DND-41 (cell line): ENCODE measurements around the gene IFNA4.
A peak's percentile ranks its signal among the peaks of the same experiment; 100 is the strongest.
"Not testable (repeated sequence)": the region's sequence is repeated elsewhere in the genome, so short reads cannot be mapped to it uniquely, and the experiment has no call there.

Experiments
- ATAC-seq: fragments of 200-7000 bp; cut with Tn5 transposase; 3 replicates; pipeline ENCODE4 v1.9.1; 2021; ENCODE audit warnings: low read depth; ENCODE audit not compliant: insufficient read depth
- DNase-seq: peaks from one replicate; pipeline ENCODE4 v3.0.0-alpha.2; 2020
- H2AFZ ChIP-seq: 2 replicates; pipeline ENCODE4 v1.6.0; 2012; ENCODE audit warnings: low read depth, low read length
- H3K27ac ChIP-seq: 2 replicates; pipeline ENCODE4 v1.5.1; 2012; ENCODE audit warnings: low read length, inconsistent platforms
- H3K27me3 ChIP-seq: fragments of 200-600 bp; sonication (generic); 2 replicates; pipeline ENCODE4 v1.6.0; 2012; ENCODE audit warnings: low read length, mild to moderate bottlenecking, inconsistent platforms; ENCODE audit not compliant: insufficient read depth, poor library complexity
- H3K36me3 ChIP-seq: 2 replicates; pipeline ENCODE4 v1.5.1; 2012; ENCODE audit warnings: low read length, inconsistent platforms; ENCODE audit not compliant: insufficient read depth
- H3K4me1 ChIP-seq: 2 replicates; pipeline ENCODE4 v1.5.1; 2012; ENCODE audit warnings: mild to moderate bottlenecking, low read length; ENCODE audit not compliant: insufficient read depth
- H3K4me2 ChIP-seq: 2 replicates; pipeline ENCODE4 v1.6.0; 2012; ENCODE audit warnings: mild to moderate bottlenecking, moderate library complexity, low read length, inconsistent platforms; ENCODE audit not compliant: insufficient read depth
- H3K4me3 ChIP-seq, 2 experiments: fragments of 200-600 bp in 1 of 2; shearing (Covaris generic) in 1 of 2; 2 replicates each; pipeline ENCODE4 v1.5.1; 2012 to 2016; ENCODE audit warnings: inconsistent platforms in 2 of 2, low read length in 2 of 2, mild to moderate bottlenecking in 2 of 2, low read depth in 1 of 2, moderate library complexity in 1 of 2
- H3K79me2 ChIP-seq: 2 replicates; pipeline ENCODE4 v1.6.0; 2012; ENCODE audit warnings: low read length, inconsistent platforms; ENCODE audit not compliant: insufficient read depth
- H3K9ac ChIP-seq: 2 replicates; pipeline ENCODE4 v1.6.0; 2012; ENCODE audit warnings: low read depth, mild to moderate bottlenecking, inconsistent platforms, low read length, moderate library complexity
- H3K9me3 ChIP-seq: 2 replicates; pipeline ENCODE4 v1.5.1; 2012; ENCODE audit warnings: low read length, moderate library complexity, mild to moderate bottlenecking, inconsistent platforms; ENCODE audit not compliant: insufficient read depth, severe bottlenecking
- H4K20me1 ChIP-seq: 2 replicates; pipeline ENCODE4 v1.6.0; 2012; ENCODE audit warnings: low read length; ENCODE audit not compliant: insufficient read depth
- EZH2 ChIP-seq: IDR thresholded peaks from 3 replicates; pipeline ENCODE4 v1.6.1; 2012; ENCODE audit warnings: borderline replicate concordance, low read depth, mild to moderate bottlenecking, moderate library complexity, low read length, inconsistent platforms; ENCODE audit not compliant: severe bottlenecking
- TF ChIP-seq, protein P1 (sequence below): IDR thresholded peaks from 2 replicates; pipeline ENCODE4 v1.5.1; 2012; ENCODE audit warnings: borderline replicate concordance, low read length, moderate library complexity, mild to moderate bottlenecking; ENCODE audit not compliant: poor library complexity, severe bottlenecking; ENCODE audit errors: extremely low read depth

Gene IFNA4

DNA sequence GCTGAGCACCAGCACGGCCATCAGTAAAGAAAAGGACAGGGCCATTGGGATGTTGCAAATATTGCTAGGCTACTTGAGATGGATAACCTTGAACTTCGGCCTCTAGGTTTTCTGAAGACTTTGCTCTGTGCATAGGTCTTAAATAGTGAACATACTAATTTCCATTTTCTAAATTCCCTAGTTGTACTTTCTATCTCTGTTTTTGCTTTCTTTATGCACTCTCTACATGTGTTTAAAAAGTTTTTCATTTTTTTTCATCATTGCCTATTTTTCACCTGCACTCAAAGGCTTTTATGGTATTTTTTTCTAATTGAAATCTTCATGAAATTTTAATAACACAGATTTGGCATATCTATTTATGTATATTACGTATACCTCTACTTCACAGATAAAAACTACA lies at the start of gene IFNA4:
TSS of gene IFNA4 (minus strand) at position 101 of the 400 bp plus-strand sequence. CDS start at position 45, 56 bp downstream.
- ATAC-seq, DNase-seq, H3K4me3 ChIP-seq, H3K36me3 ChIP-seq, H3K79me2 ChIP-seq, H3K27ac ChIP-seq, H3K9me3 ChIP-seq, H3K4me1 ChIP-seq, H4K20me1 ChIP-seq, H3K27me3 ChIP-seq, H3K9ac ChIP-seq, H2AFZ ChIP-seq, H3K4me2 ChIP-seq: not testable (repeated sequence)

DNA sequence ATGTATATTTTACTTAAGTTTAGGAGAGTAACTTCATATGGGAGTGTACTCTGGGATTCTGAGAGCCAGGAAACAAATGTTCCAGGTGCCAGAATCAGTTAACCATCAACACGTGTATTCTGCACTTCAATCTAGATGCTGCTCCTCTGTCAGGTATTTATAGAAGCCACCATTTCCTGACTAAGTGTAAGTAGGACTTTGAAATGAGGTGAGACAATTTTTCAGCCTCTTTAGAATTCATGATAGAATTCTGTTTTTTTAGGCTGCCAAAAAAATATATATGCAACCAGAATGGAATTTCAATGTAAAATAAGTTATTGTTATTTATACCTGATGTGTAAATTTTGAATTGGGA lies 49.0 kb upstream of the IFNA4 start:
- not testable (repeated sequence) for DNase-seq, H3K4me2 ChIP-seq
- ATAC-seq = 0 out of 3 replicates have a peak, but pooled peaks have one; percentile 29

DNA sequence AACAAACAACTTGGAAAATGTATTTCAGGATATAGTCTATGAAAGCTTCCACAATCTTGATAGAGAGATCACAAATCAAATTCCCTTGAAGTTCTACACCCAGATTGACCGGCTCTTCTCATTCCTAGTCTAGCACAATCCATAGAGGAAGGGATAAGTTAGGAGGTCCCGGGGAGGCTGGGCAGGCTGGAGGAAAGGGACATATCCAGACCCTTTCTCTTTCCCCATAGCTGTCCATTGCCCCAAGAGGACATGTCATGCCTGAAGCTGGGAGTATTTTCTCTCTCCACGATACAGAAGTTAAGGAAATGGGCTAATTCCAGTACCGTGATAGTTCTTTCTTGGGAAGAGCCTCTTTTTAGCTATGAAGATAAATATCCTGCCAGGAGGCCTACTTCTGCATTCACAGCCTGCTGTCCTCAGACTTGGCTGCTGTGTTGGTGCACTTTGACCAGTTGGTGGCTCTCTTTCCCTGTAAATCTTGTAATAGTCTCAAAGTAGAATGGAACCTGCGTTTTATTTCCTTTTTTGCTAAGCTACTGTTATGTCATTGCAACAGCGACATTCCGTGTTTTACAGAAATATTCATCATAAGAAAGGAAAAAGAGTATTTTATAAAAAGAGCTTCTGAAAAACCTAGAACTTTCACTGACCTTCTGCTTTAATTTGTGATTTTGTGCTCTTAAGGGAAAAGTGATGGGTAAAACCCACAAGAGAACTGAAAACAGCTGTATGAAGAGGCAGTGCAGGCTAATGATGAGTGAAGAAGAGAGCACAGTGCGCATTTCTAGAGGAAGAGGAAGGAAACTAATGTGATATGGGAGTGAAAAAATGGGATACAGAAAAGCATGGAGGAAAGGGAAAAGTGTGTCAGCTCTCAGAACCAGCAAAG lies 48.3 kb upstream of the IFNA4 start:
- not testable (repeated sequence) for H3K9me3 ChIP-seq, H3K36me3 ChIP-seq, H3K27ac ChIP-seq, H2AFZ ChIP-seq, H3K4me2 ChIP-seq, H3K79me2 ChIP-seq, H3K4me3 ChIP-seq, H3K9ac ChIP-seq, H4K20me1 ChIP-seq, H3K4me1 ChIP-seq
- DNase-seq (peak; percentile 29), ATAC-seq (peak; percentile 86)
- TF ChIP-seq, protein P1, sequence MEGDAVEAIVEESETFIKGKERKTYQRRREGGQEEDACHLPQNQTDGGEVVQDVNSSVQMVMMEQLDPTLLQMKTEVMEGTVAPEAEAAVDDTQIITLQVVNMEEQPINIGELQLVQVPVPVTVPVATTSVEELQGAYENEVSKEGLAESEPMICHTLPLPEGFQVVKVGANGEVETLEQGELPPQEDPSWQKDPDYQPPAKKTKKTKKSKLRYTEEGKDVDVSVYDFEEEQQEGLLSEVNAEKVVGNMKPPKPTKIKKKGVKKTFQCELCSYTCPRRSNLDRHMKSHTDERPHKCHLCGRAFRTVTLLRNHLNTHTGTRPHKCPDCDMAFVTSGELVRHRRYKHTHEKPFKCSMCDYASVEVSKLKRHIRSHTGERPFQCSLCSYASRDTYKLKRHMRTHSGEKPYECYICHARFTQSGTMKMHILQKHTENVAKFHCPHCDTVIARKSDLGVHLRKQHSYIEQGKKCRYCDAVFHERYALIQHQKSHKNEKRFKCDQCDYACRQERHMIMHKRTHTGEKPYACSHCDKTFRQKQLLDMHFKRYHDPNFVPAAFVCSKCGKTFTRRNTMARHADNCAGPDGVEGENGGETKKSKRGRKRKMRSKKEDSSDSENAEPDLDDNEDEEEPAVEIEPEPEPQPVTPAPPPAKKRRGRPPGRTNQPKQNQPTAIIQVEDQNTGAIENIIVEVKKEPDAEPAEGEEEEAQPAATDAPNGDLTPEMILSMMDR = peak; percentile 77
- H3K27me3 ChIP-seq = peaks cover 17% of the 10 kb centered on the region

More for the DNA sequence above, 49.0 kb upstream of the IFNA4 start:
- not testable (repeated sequence) for H3K9ac ChIP-seq, H3K79me2 ChIP-seq, H3K9me3 ChIP-seq, H3K4me1 ChIP-seq, H2AFZ ChIP-seq, H3K36me3 ChIP-seq, H4K20me1 ChIP-seq, H3K27ac ChIP-seq, H3K4me3 ChIP-seq
- peaks cover 17% of the 10 kb centered on the region for H3K27me3 ChIP-seq

DNA sequence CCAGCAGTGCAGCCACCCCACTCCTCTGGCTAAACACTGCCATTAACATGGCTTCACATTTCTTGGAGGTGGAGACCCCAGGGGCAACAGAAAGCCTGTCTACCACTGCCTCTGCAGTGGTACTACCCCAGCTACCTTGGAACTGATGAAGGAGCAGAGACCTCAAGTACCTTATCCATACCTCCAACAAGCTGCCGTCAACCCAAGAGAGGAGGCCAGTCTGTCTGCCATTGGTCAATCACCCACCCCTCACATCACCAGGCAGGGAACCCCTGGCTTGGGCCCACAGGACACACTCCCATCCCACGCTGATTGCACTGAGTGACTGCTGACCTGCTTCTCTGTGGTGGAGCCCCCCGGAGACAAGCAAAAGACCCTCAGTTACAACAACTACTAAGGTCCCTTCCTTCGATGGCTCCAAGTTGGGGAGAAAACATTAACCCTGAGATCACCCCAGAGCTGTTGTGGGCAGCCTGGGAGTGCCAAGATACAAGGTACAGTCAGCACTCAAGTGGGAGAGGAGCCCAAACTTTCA lies 46.8 kb upstream of the IFNA4 start:
- Histone ChIP-seq H3K4me3 (no peak overlapping the region), H3K36me3 (no peaks in the 10 kb centered on the region), H4K20me1 (no peaks in the 10 kb centered on the region), H3K4me1 (no peaks in the 10 kb centered on the region), H3K27ac (no peak overlapping the region), H3K4me2 (no peak overlapping the region), H3K9ac (no peak overlapping the region), H3K79me2 (no peaks in the 10 kb centered on the region), H3K9me3 (no peaks in the 10 kb centered on the region), H3K27me3 (peaks cover 13% of the 10 kb centered on the region), H2AFZ (no peak overlapping the region)
- TF ChIP-seq, protein P1 = no peak
- no peak for TF ChIP-seq EZH2
- no peak for ATAC-seq
- no peak for DNase-seq
